Activated CD4-positive, alpha-beta T cell treated with anti-CD3 and anti-CD28 coated beads, Interleukin-2, amount 10 ng/mL, durations not matched to agents 24 days and 14 days (primary cell): ENCODE data around the gene USP4. TPM values are rescaled to one million over a fixed set of nuclear protein-coding genes. Genes with fewer than 3 reads are reported as not detected.

Source experiments
- DNase-seq: peaks from one replicate; pipeline ENCODE4 v3.0.0; 2022
- H3K27ac Mint-ChIP-seq: one replicate; pipeline ENCODE4 v1.8.0; 2022; ENCODE audit warnings: mild to moderate bottlenecking, mixed read lengths
- H3K27me3 Mint-ChIP-seq: one replicate; pipeline ENCODE4 v1.8.0; 2022; ENCODE audit warnings: mixed read lengths
- H3K36me3 Mint-ChIP-seq: one replicate; pipeline ENCODE4 v1.8.0; 2022; ENCODE audit warnings: low read depth, mild to moderate bottlenecking, mixed read lengths
- H3K4me1 Mint-ChIP-seq: one replicate; pipeline ENCODE4 v1.8.0; 2021; ENCODE audit warnings: mixed read lengths
- H3K4me3 Mint-ChIP-seq: one replicate; pipeline ENCODE4 v1.8.0; 2022; ENCODE audit warnings: mild to moderate bottlenecking, moderate library complexity, mixed read lengths
- H3K9me3 Mint-ChIP-seq: one replicate; pipeline ENCODE4 v1.8.0; 2021; ENCODE audit warnings: mixed read lengths
- intact Hi-C: fragments of 100-400 bp; cut with micrococcal nuclease; formaldehyde crosslinking; loops from one replicate; pipeline ENCODE4 v1.15.1; 2023
- total RNA-seq: library from RNA; stranded (reverse); gene quantifications from 2 replicates; pipeline ENCODE4 v1.2.3, GENCODE V29; 2022

USP4 gene
- total RNA-seq, 1 donor from 2014 or later: 96.9 TPM

DNA sequence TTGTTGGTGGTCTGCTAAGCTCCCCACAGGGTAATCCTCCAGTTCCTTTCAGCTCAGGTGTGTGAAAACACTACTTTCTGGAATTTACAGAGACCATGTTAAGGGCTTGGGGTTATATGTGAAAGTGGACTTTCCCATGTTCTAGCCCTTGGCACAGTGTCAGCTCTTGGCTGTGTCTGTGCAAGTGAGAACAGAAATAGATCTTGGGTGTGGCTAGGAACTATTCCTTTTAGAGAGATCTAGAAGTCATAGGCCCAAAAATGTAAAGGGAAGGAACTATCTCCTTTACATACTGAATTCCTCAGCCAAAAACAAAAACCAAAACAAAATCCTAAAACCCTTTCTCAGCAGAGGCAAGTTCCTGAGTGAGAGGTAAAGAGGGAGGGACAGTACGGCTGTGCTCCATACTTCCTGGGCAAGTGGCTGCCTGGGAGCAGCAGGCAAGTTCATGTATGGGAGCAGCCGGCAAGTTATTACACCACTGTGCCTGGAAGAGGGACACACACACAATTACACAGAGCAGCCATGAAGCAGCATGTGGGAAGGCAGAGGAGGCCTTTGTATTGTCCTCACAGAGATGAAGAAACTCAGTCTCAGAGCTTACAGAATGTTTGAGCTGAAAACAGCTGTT lies 43.0 kb downstream of the USP4 start:
- intact Hi-C loops: no loop called here
- Mint-ChIP-seq H3K27me3 (no peaks in the 10 kb centered on the region), H3K27ac (peak overlapping the region; percentile 4), H3K4me3 (no peak overlapping the region), H3K4me1 (no peaks in the 10 kb centered on the region), H3K9me3 (no peaks in the 10 kb centered on the region), H3K36me3 (peaks cover 65% of the 10 kb centered on the region)
- no peak for DNase-seq

DNA sequence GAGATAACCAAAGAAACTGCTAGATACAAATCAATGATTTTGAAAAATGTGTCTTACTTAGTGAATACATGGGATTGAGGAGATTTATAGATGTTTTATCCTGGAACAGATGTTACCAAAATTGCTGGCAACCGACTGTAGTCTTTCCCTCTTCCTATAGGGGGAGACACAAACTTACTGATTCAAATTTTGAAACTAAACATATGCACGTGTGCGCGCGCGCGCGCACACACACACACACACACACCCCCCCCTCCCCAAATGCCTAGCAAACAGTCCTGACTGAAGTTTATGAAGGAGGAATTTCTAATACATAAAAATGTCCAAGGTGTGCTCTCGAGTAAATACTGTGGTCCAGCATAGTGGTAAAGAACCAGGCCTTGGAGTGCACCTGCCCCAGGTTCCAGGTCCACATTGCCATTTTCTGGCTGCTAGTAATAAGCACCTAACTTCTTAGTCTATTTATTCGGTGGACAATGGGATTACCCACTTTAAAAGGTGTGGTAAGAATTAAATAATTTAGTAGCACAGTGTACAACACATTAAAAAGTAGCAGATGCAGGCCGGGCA lies 44.3 kb downstream of the USP4 start:
- H3K36me3 Mint-ChIP-seq: peaks cover 61% of the 10 kb centered on the region

DNA sequence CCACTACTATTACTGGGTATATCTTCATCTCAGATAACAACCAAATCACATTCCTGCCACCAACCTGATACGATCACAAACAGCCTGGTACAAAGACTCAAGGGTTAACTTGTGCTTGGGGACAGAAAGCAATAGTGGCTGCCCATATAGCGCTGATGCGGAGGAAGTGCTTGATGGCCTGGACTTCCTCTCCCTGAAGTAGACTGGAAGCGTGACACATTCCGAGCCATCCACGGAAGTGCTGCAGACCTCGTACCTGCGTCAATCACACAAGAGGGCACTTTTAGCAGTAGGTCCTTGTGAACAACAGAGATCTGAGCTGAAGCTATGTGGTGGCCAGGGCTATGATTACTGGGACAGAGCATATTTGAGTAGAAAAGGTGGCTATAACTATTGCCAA lies 45.5 kb downstream of the USP4 start:
- H3K36me3 Mint-ChIP-seq: peaks cover 58% of the 10 kb centered on the region
- intact Hi-C loops: no loop called here

More for the DNA sequence above, 44.3 kb downstream of the USP4 start:
- H3K27ac Mint-ChIP-seq: peak overlapping the region; percentile 15
- DNase-seq: peak; percentile 78
- no peaks in the 10 kb centered on the region for H3K9me3 Mint-ChIP-seq
- intact Hi-C loops: loop anchor here (1.0 kb wide), 1 partner anchor 154 kb away; no protein-coding TSS in a partner anchor
- H3K4me3 Mint-ChIP-seq: no peak overlapping the region
- H3K27me3 Mint-ChIP-seq: no peaks in the 10 kb centered on the region
- no peaks in the 10 kb centered on the region for H3K4me1 Mint-ChIP-seq

DNA sequence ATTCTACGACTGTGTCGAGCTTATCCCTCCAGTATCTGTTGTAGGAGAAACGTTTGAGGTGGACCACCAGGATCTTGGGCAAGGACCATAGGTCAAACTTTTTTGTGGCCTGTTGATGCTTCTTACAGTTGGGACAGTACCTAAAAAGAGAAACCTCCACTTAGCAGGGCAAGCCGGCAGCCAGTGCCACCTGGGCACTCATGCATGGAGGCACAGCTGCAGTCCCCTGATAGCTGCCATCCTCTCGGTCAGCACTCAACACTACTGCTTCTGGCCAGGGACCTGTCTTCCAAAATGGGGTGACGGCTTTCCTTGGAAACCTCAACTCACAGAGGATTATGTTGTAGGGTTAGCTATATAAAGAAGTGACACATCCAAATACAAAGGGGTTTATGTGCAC lies 55.9 kb downstream of the USP4 start:
- peaks cover 69% of the 10 kb centered on the region for H3K36me3 Mint-ChIP-seq
- no peak for DNase-seq
- intact Hi-C loops: no loop called here
- H3K9me3 Mint-ChIP-seq: no peaks in the 10 kb centered on the region
- peaks cover 2% of the 10 kb centered on the region for H3K4me1 Mint-ChIP-seq
- no peaks in the 10 kb centered on the region for H3K27me3 Mint-ChIP-seq
- no peak overlapping the region for H3K27ac Mint-ChIP-seq
- H3K4me3 Mint-ChIP-seq: no peak overlapping the region

More for the DNA sequence above, 45.5 kb downstream of the USP4 start:
- no peaks in the 10 kb centered on the region for H3K9me3 Mint-ChIP-seq
- no peak overlapping the region for H3K4me3 Mint-ChIP-seq
- H3K27ac Mint-ChIP-seq: no peak overlapping the region
- DNase-seq: no peak
- H3K27me3 Mint-ChIP-seq: no peaks in the 10 kb centered on the region
- no peaks in the 10 kb centered on the region for H3K4me1 Mint-ChIP-seq

DNA sequence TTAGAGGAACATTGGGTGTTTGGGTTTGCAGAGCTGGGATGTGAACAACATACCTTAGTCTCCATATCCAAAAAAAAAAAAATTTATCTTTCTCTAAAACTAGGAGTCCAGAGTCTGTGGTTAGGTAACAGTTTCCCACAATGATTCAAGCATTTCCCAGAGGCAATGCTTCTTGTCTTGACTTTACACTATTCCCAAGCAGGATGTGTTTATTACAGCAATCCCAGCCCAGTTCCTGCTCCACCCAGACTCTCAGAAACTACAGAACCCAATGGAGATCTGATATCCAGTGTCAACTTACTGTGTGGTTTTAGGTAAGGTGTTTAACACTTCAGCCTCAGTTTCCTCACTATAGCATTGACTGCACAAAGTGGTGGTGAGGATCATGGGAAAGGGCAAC lies 60.5 kb downstream of the USP4 start:
- Mint-ChIP-seq H3K27ac (no peak overlapping the region), H3K9me3 (no peaks in the 10 kb centered on the region), H3K4me1 (peaks cover 25% of the 10 kb centered on the region), H3K36me3 (peaks cover 53% of the 10 kb centered on the region), H3K4me3 (no peak overlapping the region), H3K27me3 (no peaks in the 10 kb centered on the region)
- intact Hi-C loops: loop anchor here (5.0 kb wide), 1 partner anchor 78 kb away; the partner anchor contains the start of gene GPX1
- DNase-seq: no peak

DNA sequence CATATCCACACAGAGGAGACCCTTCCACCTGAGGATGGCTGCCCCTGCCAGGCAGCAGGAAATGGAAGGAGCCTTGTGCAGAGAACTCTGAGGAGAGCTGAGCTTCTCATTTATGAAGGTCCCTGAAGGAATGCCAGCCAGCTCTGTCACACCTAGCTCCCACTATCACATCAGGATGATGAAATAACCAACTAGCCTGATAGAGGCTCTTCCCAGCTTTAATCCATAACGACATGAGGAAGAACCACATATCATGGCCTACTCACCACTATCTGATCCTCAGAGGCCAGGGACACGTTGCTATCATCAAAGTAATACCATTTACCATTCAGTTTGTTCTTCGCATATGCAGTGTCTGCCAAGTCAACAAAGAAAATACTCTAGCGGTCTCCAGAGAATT lies 61.3 kb downstream of the USP4 start:
- Mint-ChIP-seq H3K27ac (no peak overlapping the region), H3K4me3 (no peak overlapping the region), H3K27me3 (no peaks in the 10 kb centered on the region), H3K36me3 (peaks cover 49% of the 10 kb centered on the region), H3K4me1 (peaks cover 25% of the 10 kb centered on the region), H3K9me3 (no peaks in the 10 kb centered on the region)
- intact Hi-C loops: loop anchor here (5.0 kb wide), 1 partner anchor 79 kb away; the partner anchor contains the start of gene GPX1
- no peak for DNase-seq

DNA sequence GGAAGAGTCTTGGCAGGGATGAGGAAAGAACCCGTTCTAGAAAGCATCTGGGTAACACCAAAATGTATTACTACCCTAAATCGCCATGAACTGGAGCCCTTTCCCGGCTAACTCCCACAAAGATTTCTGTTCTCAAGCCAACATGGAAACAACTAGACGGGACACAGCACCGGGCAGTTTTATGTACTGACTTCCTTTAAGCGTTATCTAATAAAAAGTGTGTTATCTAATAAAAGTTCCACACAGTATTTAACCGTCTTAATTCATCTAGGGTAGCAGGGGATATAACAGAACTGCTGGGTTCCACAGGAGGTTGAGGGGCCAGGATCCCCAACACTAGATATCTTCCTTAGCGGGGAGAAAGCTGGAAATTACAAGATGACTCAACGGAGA lies 62.5 kb downstream of the USP4 start:
- no peaks in the 10 kb centered on the region for H3K27me3 Mint-ChIP-seq
- H3K36me3 Mint-ChIP-seq: peaks cover 44% of the 10 kb centered on the region
- intact Hi-C loops: loop anchor here (1.0 to 5.0 kb wide), 3 partner anchors 13 to 80 kb away; partner anchors contain the start of genes GPX1 and USP4
- peaks cover 25% of the 10 kb centered on the region for H3K4me1 Mint-ChIP-seq
- H3K9me3 Mint-ChIP-seq: no peaks in the 10 kb centered on the region
- no peak for DNase-seq
- peak overlapping the region; percentile 78 for H3K4me3 Mint-ChIP-seq
- H3K27ac Mint-ChIP-seq: peak overlapping the region; percentile 93

DNA sequence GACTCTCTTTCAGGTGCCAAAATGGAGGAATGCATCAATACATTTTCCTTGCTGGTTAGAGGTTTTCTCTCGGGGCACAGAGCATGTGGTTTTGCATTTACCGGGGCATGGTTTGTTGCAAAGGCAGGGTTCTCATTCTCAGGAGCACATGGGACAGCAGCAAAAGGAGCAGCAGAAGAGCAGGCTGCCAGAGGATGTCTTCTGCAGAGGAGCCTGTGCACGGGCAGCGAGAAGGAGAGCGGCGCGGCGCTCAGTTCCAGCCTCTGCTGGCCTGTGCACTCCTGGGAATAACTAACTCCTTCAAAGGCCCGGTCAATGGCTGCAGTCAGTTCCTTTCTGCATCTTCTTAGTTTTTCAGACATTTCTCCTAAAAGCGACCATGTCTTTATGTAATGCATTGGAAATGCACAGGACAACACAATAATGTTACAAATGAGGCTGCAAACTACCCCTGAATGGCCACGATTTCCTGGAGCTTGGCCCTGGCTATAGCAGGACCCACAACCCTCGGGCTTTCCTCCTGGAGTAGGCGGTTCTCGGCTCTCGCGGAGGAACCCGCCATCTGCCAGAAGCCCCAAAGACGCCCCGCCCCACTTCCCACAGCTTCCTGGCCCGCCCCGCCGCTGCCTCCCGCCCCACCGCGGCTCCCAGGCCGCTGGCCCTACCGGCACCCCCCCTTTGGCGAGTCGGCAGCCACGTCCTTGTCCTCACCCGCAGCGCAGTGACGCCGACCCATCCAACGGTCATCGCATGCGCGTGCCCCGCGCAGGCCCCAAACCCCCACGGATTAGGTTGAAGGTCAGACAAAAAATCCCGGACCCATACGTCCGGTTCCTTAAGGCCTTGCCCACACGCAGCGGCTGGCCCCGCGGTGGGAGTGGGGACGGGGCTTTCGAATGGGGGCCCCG lies 63.1 kb downstream of the USP4 start, which contains the start of gene C3orf62:
TSS of gene C3orf62 (minus strand) at position 758 of the 908 bp plus-strand sequence. CDS start at position 398, 360 bp downstream.
- Mint-ChIP-seq H3K27ac (peak within 1 kb of the TSS; percentile 93), H3K4me1 (peaks cover 25% of the 10 kb centered on the region), H3K4me3 (peak within 1 kb of the TSS; percentile 78), H3K36me3 (peaks cover 39% of the 10 kb centered on the region), H3K27me3 (no peaks in the 10 kb centered on the region), H3K9me3 (no peaks in the 10 kb centered on the region)
- peak; percentile 94 for DNase-seq
- intact Hi-C loops: loop anchor here (1.0 to 5.0 kb wide), 4 partner anchors 14 to 105 kb away; partner anchors contain the start of genes GPX1, KLHDC8B and USP4

DNA sequence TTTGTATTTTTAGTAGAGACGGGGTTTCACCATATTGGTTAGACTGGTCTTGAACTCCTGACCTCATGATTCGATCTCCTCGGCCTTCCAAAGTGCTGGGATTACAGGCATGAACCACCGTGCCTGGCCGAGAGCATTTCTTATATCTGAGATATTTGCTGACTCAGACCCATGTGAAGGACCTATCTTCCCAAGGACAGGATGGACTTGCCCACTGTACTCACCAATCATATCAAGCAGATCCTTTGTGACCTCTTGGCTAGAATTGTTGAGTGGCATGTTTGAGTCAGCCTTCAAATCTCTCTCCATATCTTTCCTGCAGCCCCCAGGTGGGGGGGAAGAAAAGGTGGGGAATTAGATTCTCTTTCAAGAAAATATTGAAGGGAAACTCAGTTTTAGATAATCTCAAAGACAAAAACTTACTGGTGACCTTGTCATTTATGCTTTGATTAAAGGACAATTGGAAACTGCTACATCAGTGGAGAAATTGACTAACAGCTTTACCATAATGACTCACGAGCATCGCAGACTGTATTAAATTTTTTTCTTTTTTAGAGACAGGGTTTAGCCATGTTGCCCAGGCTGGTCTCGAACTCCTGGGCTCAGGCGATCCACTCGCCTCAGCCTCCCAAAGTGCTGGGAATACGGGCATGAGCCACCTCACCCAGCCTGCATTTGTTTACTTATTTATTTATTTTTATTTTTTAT lies 65.9 kb downstream of the USP4 start:
- Mint-ChIP-seq H3K27me3 (no peaks in the 10 kb centered on the region), H3K4me3 (no peak overlapping the region), H3K27ac (peak overlapping the region; percentile 70), H3K4me1 (peaks cover 23% of the 10 kb centered on the region), H3K36me3 (peaks cover 40% of the 10 kb centered on the region), H3K9me3 (no peaks in the 10 kb centered on the region)
- intact Hi-C loops: no loop called here
- DNase-seq: no peak

DNA sequence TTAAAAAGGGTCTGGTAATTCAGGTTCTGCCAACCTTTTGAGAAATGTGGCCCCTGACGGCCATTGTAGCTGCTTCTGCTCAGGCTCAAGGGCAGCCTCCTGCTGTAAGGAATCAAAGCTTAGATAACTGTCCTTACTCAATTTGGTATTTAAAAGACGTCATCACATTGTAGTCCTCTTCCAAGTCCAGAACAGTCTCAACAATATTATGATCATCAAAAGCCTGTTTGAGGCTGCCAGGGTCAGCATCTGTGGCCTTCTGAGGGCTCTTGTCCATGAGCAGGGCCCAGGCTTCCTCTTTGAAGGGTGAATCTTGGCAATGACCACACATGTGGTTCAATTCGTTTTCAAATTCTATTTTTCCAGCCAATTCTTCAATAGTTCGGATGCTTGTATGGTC lies 68.8 kb downstream of the USP4 start:
- H3K36me3 Mint-ChIP-seq: peaks cover 26% of the 10 kb centered on the region
- peaks cover 4% of the 10 kb centered on the region for H3K4me1 Mint-ChIP-seq
- intact Hi-C loops: no loop called here
- H3K9me3 Mint-ChIP-seq: no peaks in the 10 kb centered on the region
- no peak overlapping the region for H3K27ac Mint-ChIP-seq
- no peaks in the 10 kb centered on the region for H3K27me3 Mint-ChIP-seq
- no peak overlapping the region for H3K4me3 Mint-ChIP-seq
- DNase-seq: no peak

DNA sequence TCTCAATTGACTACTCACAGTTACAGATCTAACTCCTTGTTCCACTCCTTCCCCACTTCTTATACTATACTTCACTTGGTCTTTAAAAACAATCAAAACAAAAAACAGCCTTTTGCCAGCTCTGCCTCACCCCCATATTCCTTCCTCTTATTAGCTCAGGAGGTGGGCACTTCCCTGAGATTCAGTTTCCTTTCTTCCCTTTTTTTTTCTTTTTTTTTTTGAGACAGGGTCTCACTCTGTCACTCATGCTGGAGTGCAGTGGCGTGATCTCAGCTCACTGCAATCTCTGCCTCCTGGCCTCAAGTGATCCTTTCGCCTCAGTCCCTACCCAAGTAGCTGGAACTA lies 69.7 kb downstream of the USP4 start:
- H3K4me3 Mint-ChIP-seq: no peak overlapping the region
- intact Hi-C loops: no loop called here
- no peaks in the 10 kb centered on the region for H3K9me3 Mint-ChIP-seq
- no peaks in the 10 kb centered on the region for H3K27me3 Mint-ChIP-seq
- peak overlapping the region; percentile 40 for H3K27ac Mint-ChIP-seq
- no peaks in the 10 kb centered on the region for H3K4me1 Mint-ChIP-seq
- no peak for DNase-seq
- H3K36me3 Mint-ChIP-seq: peaks cover 22% of the 10 kb centered on the region

DNA sequence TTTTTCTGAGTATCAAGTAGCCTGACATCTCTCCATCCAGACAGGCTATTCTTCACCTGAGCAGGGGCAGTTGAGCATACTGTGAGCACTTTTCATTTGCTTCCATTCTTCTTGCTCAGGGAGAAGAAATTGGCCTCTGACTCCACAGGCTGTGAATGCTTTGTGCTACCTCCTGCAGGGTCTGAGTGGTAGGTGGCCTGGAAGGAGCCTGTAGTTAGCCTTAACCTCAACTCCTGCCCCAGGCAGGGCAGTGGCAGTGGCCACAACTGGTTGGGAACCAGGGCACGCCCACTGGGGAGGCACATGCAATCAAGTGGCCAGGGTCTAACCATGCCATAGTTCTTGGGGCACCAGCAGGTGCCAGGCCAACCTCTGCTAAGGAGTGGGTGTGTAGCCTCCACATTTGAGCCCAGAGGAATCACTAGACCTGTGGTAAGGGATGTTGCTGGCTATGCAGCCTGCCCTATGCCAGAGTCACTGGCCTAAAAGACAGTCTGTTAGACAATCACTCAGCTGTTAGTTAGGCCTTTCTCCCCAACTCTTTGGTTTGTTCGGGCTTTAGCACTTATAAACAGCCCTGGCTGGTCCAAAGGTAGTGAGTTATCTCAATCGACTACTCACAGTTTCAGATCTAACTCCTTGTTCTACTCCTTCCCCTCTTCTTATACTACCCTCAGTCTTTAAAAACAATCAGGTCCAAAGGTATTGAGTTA lies 70.3 kb downstream of the USP4 start:
- H3K36me3 Mint-ChIP-seq: peaks cover 22% of the 10 kb centered on the region
- no peaks in the 10 kb centered on the region for H3K27me3 Mint-ChIP-seq
- H3K27ac Mint-ChIP-seq: no peak overlapping the region
- no peaks in the 10 kb centered on the region for H3K4me1 Mint-ChIP-seq
- H3K4me3 Mint-ChIP-seq: no peak overlapping the region
- intact Hi-C loops: no loop called here
- DNase-seq: no peak
- no peaks in the 10 kb centered on the region for H3K9me3 Mint-ChIP-seq
